Measurements from ENCODE around the gene ATG2A. TPM values are rescaled to one million over a fixed set of nuclear protein-coding genes. Genes with fewer than 3 reads are reported as not detected.

ATG2A gene
- total RNA-seq, 1 donor from 2014 or later, result 24.8 TPM

GRCh38 chr11:64913171-64913727 is 3.8 kb downstream of the ATG2A start:
- no peaks in the 10 kb centered on the region for H3K27me3 ChIP-seq (ENCODE audit: control insufficient read depth, insufficient read depth, low read length)
- no peak for DNase-seq (ENCODE audit: low read depth)
- H3K36me3 ChIP-seq (ENCODE audit: control insufficient read depth, insufficient read depth, low read length), result peaks cover 1% of the 10 kb centered on the region
- TF ChIP-seq CTCF (IDR thresholded peaks at IDR 0.05; ENCODE audit: insufficient read depth, low read length, poor library complexity, severe bottlenecking), result no peak
- no peak overlapping the region for H3K4me3 ChIP-seq (ENCODE audit: low read depth, low read length)

GRCh38 chr11:64911689-64912088 is 5.3 kb downstream of the ATG2A start:
- no peak for TF ChIP-seq CTCF (IDR thresholded peaks at IDR 0.05; ENCODE audit: insufficient read depth, low read length, poor library complexity, severe bottlenecking)
- no peaks in the 10 kb centered on the region for H3K27me3 ChIP-seq (ENCODE audit: control insufficient read depth, insufficient read depth, low read length)
- no peak for DNase-seq (ENCODE audit: low read depth)
- H3K4me3 ChIP-seq (ENCODE audit: low read depth, low read length), result no peak overlapping the region
- H3K36me3 ChIP-seq (ENCODE audit: control insufficient read depth, insufficient read depth, low read length), result peaks cover 1% of the 10 kb centered on the region

GRCh38 chr11:64911142-64911541 is 5.9 kb downstream of the ATG2A start:
- TF ChIP-seq CTCF (IDR thresholded peaks at IDR 0.05; ENCODE audit: insufficient read depth, low read length, poor library complexity, severe bottlenecking), result no peak
- Histone ChIP-seq H3K36me3 (ENCODE audit: control insufficient read depth, insufficient read depth, low read length) (peaks cover 1% of the 10 kb centered on the region), H3K27me3 (ENCODE audit: control insufficient read depth, insufficient read depth, low read length) (no peaks in the 10 kb centered on the region), H3K4me3 (ENCODE audit: low read depth, low read length) (no peak overlapping the region)
- no peak for DNase-seq (ENCODE audit: low read depth)

GRCh38 chr11:64910451-64911093 is 6.4 kb downstream of the ATG2A start:
- H3K36me3 ChIP-seq (ENCODE audit: control insufficient read depth, insufficient read depth, low read length), result peaks cover 1% of the 10 kb centered on the region
- no peak overlapping the region for H3K4me3 ChIP-seq (ENCODE audit: low read depth, low read length)
- TF ChIP-seq CTCF (IDR thresholded peaks at IDR 0.05; ENCODE audit: insufficient read depth, low read length, poor library complexity, severe bottlenecking), result no peak
- DNase-seq (ENCODE audit: low read depth), result no peak
- H3K27me3 ChIP-seq (ENCODE audit: control insufficient read depth, insufficient read depth, low read length), result no peaks in the 10 kb centered on the region

GRCh38 chr11:64909653-64910343 is 7.2 kb downstream of the ATG2A start:
- H3K36me3 ChIP-seq (ENCODE audit: control insufficient read depth, insufficient read depth, low read length), result peaks cover 1% of the 10 kb centered on the region
- H3K27me3 ChIP-seq (ENCODE audit: control insufficient read depth, insufficient read depth, low read length), result no peaks in the 10 kb centered on the region
- TF ChIP-seq CTCF (IDR thresholded peaks at IDR 0.05; ENCODE audit: insufficient read depth, low read length, poor library complexity, severe bottlenecking), result no peak
- no peak for DNase-seq (ENCODE audit: low read depth)
- H3K4me3 ChIP-seq (ENCODE audit: low read depth, low read length), result no peak overlapping the region
